ENCODE measurements around the gene DAP.

- no peak for TF ChIP-seq CTCF (conservative IDR thresholded peaks at IDR 0.05; ENCODE audit: low read depth, low read length)
- TF ChIP-seq EZH2 (IDR thresholded peaks at IDR 0.05; ENCODE audit: borderline replicate concordance, low read depth, low read length, poor library complexity, severe bottlenecking) = no peak
Observed at GRCh38 chr5:10671041-10672008, 89.7 kb downstream of the DAP start.

Data from A673 (cell line).